HG03575 (cell line): Measurements from ENCODE around the gene INSIG2.
"Not testable (repeated sequence)": the region's sequence is repeated elsewhere in the genome, so short reads cannot be mapped to it uniquely, and the experiment has no call there.

ENCODE experiments used
- ATAC-seq: cut with Tn5 transposase; IDR thresholded peaks from one replicate; pipeline ENCODE4 v1.9.1; 2021; ENCODE audit not compliant: unreplicated experiment, insufficient number of reproducible peaks, low FRiP score; ENCODE audit errors: extremely low read depth

The INSIG2 gene

GRCh38 chr2:118094102-118094501 lies 5.8 kb downstream of the INSIG2 start:
- ATAC-seq, result not testable (repeated sequence)

- ATAC-seq, result no peak
These were observed 6.2 kb downstream of the INSIG2 start for GRCh38 chr2:118094503-118094902.

GRCh38 chr2:118095610-118096009 lies 7.3 kb downstream of the INSIG2 start:
- no peak for ATAC-seq

- ATAC-seq, result no peak
These were observed 9.4 kb downstream of the INSIG2 start for GRCh38 chr2:118097657-118098056.

- no peak for ATAC-seq
These were observed 10.2 kb downstream of the INSIG2 start for GRCh38 chr2:118098307-118099030.

- ATAC-seq, result no peak
These were observed 14.3 kb downstream of the INSIG2 start for GRCh38 chr2:118102433-118103082.

- ATAC-seq, result peak; percentile 97
These were observed 16.0 kb downstream of the INSIG2 start for GRCh38 chr2:118103951-118104940.

GRCh38 chr2:118105497-118105896 lies 17.2 kb downstream of the INSIG2 start:
- ATAC-seq, result no peak

GRCh38 chr2:118106926-118107325 lies 18.7 kb downstream of the INSIG2 start:
- ATAC-seq, result no peak

- ATAC-seq, result no peak
These were observed 22.0 kb downstream of the INSIG2 start for GRCh38 chr2:118110310-118110709.

GRCh38 chr2:118110991-118111390 lies 22.7 kb downstream of the INSIG2 start:
- no peak for ATAC-seq

GRCh38 chr2:118112771-118113334 lies 24.6 kb downstream of the INSIG2 start:
- ATAC-seq, result no peak

GRCh38 chr2:118114863-118115262 lies 26.6 kb downstream of the INSIG2 start:
- ATAC-seq, result no peak

- ATAC-seq, result no peak
These were observed 27.5 kb downstream of the INSIG2 start for GRCh38 chr2:118115761-118116160.

GRCh38 chr2:118118479-118118878 lies 30.2 kb downstream of the INSIG2 start:
- ATAC-seq, result no peak

GRCh38 chr2:118119158-118119727 lies 31.0 kb downstream of the INSIG2 start:
- ATAC-seq, result no peak

GRCh38 chr2:118119761-118120400 lies 31.6 kb downstream of the INSIG2 start:
- no peak for ATAC-seq

- ATAC-seq, result no peak
These were observed 32.1 kb downstream of the INSIG2 start for GRCh38 chr2:118120401-118120780.
